HCT116 (cell line): ENCODE results near the gene SMARCAL1. TPM values are rescaled to one million over a fixed set of nuclear protein-coding genes. Genes with fewer than 3 reads are reported as not detected.
"Not testable (repeated sequence)": the region's sequence is repeated elsewhere in the genome, so short reads cannot be mapped to it uniquely, and the experiment has no call there.

Experiments
- ATAC-seq: fragments of 200-7000 bp; cut with Tn5 transposase; 2 replicates; pipeline ENCODE4 v1.9.1; 2020; ENCODE audit warnings: mild to moderate bottlenecking, moderate library complexity
- BruUV-seq: library from RNA; stranded (reverse); fragments of 400-500 nt; replicated peaks from 2 replicates; lab custom pipeline; 2021; lab: Mats Ljungman, UMichigan
- CTCF ChIA-PET: fragments of 300-600 bp; sonication (Branson Sonifier 250); formaldehyde crosslinking; loops from one replicate; lab custom pipeline; 2021; ENCODE audit warnings: antibody characterized with exemption; lab: Charles Lee
- POLR2A ChIA-PET: fragments of 300-600, 350-600 bp; sonication (Branson Sonifier 250); formaldehyde crosslinking; loops from one replicate; lab custom pipeline; 2021; ENCODE audit warnings: antibody characterized with exemption; lab: Charles Lee
- RAD21 ChIA-PET, 2 experiments: fragments of 300-600 bp; sonication (Branson Sonifier 250); formaldehyde crosslinking; loops; one replicate each; lab custom pipeline; 2023; ENCODE audit warnings: low total read pairs in 2 of 2; ENCODE audit not compliant: uncharacterized antibody in 2 of 2, unreplicated experiment in 2 of 2, low non-redundant PET in 1 of 2; lab: Charles Lee
- DNase-seq: peaks from one replicate; pipeline ENCODE4 v3.0.0-alpha.2; 2010; ENCODE audit warnings: low read depth, low spot score
- H2AFZ ChIP-seq: fragments of 200-600 bp; shearing (Covaris generic), sonication (generic); 2 replicates; pipeline ENCODE4 v1.6.1; 2017; ENCODE audit warnings: low read depth, mixed run types, mixed read lengths, antibody characterized with exemption, low read length; ENCODE audit not compliant: poor library complexity, severe bottlenecking
- H3K27ac ChIP-seq: 2 replicates; pipeline ENCODE4 v1.5.1; 2012; ENCODE audit warnings: low read depth, low read length
- H3K27me3 ChIP-seq: fragments of 200-600 bp; sonication (generic); 2 replicates; pipeline ENCODE4 v1.6.1; 2016; ENCODE audit warnings: mixed run types, low read length, mixed read lengths; ENCODE audit not compliant: insufficient read depth
- H3K36me3 ChIP-seq, 2 experiments: fragments of 200-500 bp in 1 of 2; fragments of 200-600 bp in 1 of 2; sonication (Bioruptor generic) in 1 of 2; sonication (generic) in 1 of 2; 2 replicates each; pipeline versions ENCODE4 v1.5.1 to v1.6.1; 2014 to 2016; ENCODE audit warnings: low read length in 2 of 2, inconsistent platforms in 1 of 2, mixed read lengths in 1 of 2, mixed run types in 1 of 2; ENCODE audit not compliant: insufficient read depth in 2 of 2, control insufficient read depth in 1 of 2
- H3K4me1 ChIP-seq, 2 experiments: fragments of 200-600 bp in 1 of 2; sonication (generic) in 1 of 2; 2 replicates each; pipeline versions ENCODE4 v1.5.1 to v1.6.1; 2012 to 2017; ENCODE audit warnings: low read length in 2 of 2, inconsistent platforms in 1 of 2, mild to moderate bottlenecking in 1 of 2, mixed read lengths in 1 of 2, mixed run types in 1 of 2, moderate library complexity in 1 of 2; ENCODE audit not compliant: insufficient read depth in 2 of 2, control insufficient read depth in 1 of 2
- H3K4me2 ChIP-seq: fragments of 200-600 bp; sonication (generic); 2 replicates; pipeline ENCODE4 v1.6.1; 2017; ENCODE audit warnings: mixed run types, low read length, mixed read lengths
- H3K4me3 ChIP-seq, 2 experiments: fragments of 200-600 bp in 1 of 2; sonication (generic) in 1 of 2; replicated peaks in 1 of 2; 2 replicates each; pipeline ENCODE4 v1.5.1; 2011 to 2016; ENCODE audit warnings: low read length in 2 of 2, control low read depth in 1 of 2, low read depth in 1 of 2, mild to moderate bottlenecking in 1 of 2, mixed read lengths in 1 of 2, mixed run types in 1 of 2
- H3K79me2 ChIP-seq: fragments of 200-600 bp; sonication (generic); 2 replicates; pipeline ENCODE4 v1.6.1; 2017; ENCODE audit warnings: mild to moderate bottlenecking, mixed run types, low read length, moderate library complexity, mixed read lengths; ENCODE audit not compliant: insufficient read depth
- H3K9ac ChIP-seq: fragments of 200-600 bp; sonication (generic); 2 replicates; pipeline ENCODE4 v1.6.1; 2016; ENCODE audit warnings: low read length, mixed read lengths
- H3K9me2 ChIP-seq: fragments of 200-600 bp; sonication (generic), shearing (Covaris generic); 2 replicates; pipeline ENCODE4 v1.6.1; 2017; ENCODE audit warnings: mixed run types, mild to moderate bottlenecking, moderate library complexity; ENCODE audit not compliant: insufficient read depth
- H3K9me3 ChIP-seq, 2 experiments: fragments of 200-500 bp in 1 of 2; fragments of 200-600 bp in 1 of 2; sonication (Bioruptor generic) in 1 of 2; sonication (generic) in 1 of 2; 2 replicates each; pipeline ENCODE4 v1.6.1; 2014 to 2017; ENCODE audit warnings: low read length in 2 of 2, mixed read lengths in 2 of 2, inconsistent platforms in 1 of 2, low read depth in 1 of 2, mild to moderate bottlenecking in 1 of 2, mixed run types in 1 of 2, moderate library complexity in 1 of 2; ENCODE audit not compliant: control insufficient read depth in 1 of 2, insufficient read depth in 1 of 2
- H4K20me1 ChIP-seq: fragments of 200-600 bp; sonication (generic), shearing (Covaris generic); 2 replicates; pipeline ENCODE4 v1.6.1; 2017; ENCODE audit warnings: mixed run types, mild to moderate bottlenecking, moderate library complexity; ENCODE audit not compliant: insufficient read depth
- ZNF274 ChIP-seq: fragments of 200-500 bp; sonication (Bioruptor generic); IDR thresholded peaks from 2 replicates; pipeline ENCODE4 v1.6.1; 2014; ENCODE audit warnings: mild to moderate bottlenecking, low read depth, low read length, inconsistent platforms
- intact Hi-C: fragments of 100-400 bp; cut with micrococcal nuclease; formaldehyde crosslinking; loops from 2 replicates; pipeline ENCODE4 v1.10.0; 2022
- total RNA-seq: library from RNA; stranded (reverse); gene quantifications from one replicate; pipeline ENCODE4 v1.2.1, GENCODE V29; 2021; ENCODE audit not compliant: unreplicated experiment
- TF ChIP-seq, protein P1 (sequence below): IDR thresholded peaks from 2 replicates; pipeline ENCODE4 v1.6.1; 2011; ENCODE audit warnings: mild to moderate bottlenecking, low read length, moderate library complexity; ENCODE audit not compliant: insufficient replicate concordance; ENCODE audit errors: extremely low read depth

The SMARCAL1 gene
- total RNA-seq, 1 experiment from 2014 or later, result 18.0 TPM

DNA sequence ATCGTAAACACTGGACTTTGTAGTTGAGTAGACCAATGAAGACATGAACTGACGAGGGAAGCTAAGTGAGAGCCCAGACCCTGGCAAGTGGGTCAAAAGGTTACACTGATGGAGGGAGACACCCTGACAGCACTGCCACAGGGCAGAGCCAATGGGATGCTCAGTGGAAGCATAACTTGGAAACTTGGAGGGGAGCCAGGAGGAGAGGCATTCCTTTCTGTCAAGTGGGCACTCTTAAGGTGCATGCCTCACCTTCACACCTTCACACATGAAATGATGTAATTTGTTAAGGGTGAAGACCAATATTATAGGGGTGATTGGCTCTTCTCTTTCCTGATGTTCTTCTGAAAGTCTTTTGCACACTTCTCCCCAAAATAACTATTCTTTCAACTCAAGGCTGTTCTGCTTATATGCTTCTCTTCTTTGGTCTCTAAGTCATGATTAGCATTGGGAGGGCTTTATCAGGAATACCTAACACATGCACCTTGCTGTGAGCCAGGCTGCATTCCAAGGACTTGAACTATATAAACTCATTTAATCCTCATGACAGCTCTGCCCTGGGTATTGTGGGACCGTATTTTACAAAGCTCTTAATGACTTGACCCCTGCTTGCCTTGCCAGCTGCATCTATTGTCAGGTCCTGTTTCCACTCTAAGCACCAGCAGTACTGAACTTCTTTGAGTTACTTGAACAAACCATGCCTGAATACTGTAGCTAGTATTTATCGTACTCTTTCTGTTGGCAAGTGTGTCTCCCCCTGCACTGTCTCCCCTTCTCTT is 105.4 kb downstream of the SMARCAL1 start (continued):
- TF ChIP-seq, protein P1, sequence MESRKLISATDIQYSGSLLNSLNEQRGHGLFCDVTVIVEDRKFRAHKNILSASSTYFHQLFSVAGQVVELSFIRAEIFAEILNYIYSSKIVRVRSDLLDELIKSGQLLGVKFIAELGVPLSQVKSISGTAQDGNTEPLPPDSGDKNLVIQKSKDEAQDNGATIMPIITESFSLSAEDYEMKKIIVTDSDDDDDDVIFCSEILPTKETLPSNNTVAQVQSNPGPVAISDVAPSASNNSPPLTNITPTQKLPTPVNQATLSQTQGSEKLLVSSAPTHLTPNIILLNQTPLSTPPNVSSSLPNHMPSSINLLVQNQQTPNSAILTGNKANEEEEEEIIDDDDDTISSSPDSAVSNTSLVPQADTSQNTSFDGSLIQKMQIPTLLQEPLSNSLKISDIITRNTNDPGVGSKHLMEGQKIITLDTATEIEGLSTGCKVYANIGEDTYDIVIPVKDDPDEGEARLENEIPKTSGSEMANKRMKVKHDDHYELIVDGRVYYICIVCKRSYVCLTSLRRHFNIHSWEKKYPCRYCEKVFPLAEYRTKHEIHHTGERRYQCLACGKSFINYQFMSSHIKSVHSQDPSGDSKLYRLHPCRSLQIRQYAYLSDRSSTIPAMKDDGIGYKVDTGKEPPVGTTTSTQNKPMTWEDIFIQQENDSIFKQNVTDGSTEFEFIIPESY, result no peak
- no peak for TF ChIP-seq ZNF274
- TF ChIP-seq, all 23 proteins: peak for 0

DNA sequence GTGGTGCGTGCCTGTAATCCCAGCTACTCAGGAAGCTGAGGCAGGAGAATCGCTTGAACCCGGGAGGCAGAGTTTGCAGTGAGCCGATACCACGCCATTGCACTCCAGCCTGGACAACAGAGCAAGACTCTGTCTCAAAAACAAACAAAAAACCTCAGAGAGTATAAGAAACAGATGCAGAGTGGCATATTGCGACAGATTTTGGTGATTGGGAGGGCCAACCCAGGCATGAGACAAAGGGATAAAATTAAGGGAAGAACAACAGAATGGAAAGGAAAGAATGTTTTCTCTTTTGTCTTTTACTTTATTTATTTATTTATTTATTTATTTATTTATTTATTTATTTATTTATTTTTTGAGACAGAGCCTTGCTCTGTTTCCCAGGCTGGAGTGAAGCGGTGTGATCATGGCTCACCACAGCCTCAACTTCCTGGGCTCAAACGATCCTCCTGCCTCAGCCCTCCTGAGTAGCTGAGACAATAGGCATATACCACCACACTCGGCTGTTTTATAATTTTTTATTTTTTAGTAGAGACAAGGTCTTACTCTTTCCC is 106.4 kb downstream of the SMARCAL1 start:
- intact Hi-C loops, result loop anchor here (1.0 to 5.0 kb wide), 4 partner anchors 148 to 1239 kb away; no protein-coding TSS in a partner anchor
- not testable (repeated sequence) for H3K27ac ChIP-seq, H3K79me2 ChIP-seq, H3K9me2 ChIP-seq, H3K36me3 ChIP-seq, H3K9ac ChIP-seq, H3K4me3 ChIP-seq, H3K9me3 ChIP-seq, H3K27me3 ChIP-seq, H3K4me2 ChIP-seq, BruUV-seq, DNase-seq, H2AFZ ChIP-seq, H3K4me1 ChIP-seq, H4K20me1 ChIP-seq
- ChIA-PET RAD21 (interaction anchor here (1.2 to 1.7 kb wide), 3 partner anchors 147 to 148 kb away, joined by 6 to 10 read pairs (median 8); no protein-coding TSS in a partner anchor), POLR2A (interaction anchor here (1.4 to 1.5 kb wide), 2 partner anchors 10 to 144 kb away, joined by 3 to 4 read pairs; no protein-coding TSS in a partner anchor), CTCF (interaction anchor here (0.8 to 6.4 kb wide), 10 partner anchors 8 to 992 kb away, joined by 3 to 142 read pairs (median 3); no protein-coding TSS in a partner anchor)
- 0 out of 2 replicates have a peak, but pooled peaks have one; percentile 19 for ATAC-seq
